H4 (cell line): Measurements from ENCODE around the gene CX3CR1. TPM values are rescaled to one million over a fixed set of nuclear protein-coding genes. Genes with fewer than 3 reads are reported as not detected.
"Not testable (repeated sequence)": the region's sequence is repeated elsewhere in the genome, so short reads cannot be mapped to it uniquely, and the experiment has no call there.

Source experiments
- DNase-seq: peaks from one replicate; pipeline ENCODE4 v3.0.0-alpha.2; 2015; ENCODE audit warnings: low spot score
- total RNA-seq: library from RNA; depleted of rRNA; stranded (reverse); fragments of >200 nt; shearing (Covaris generic); gene quantifications from 2 replicates; pipeline ENCODE4 v1.2.3, GENCODE V29; 2014; rRNA removed

CX3CR1 gene, protein sequence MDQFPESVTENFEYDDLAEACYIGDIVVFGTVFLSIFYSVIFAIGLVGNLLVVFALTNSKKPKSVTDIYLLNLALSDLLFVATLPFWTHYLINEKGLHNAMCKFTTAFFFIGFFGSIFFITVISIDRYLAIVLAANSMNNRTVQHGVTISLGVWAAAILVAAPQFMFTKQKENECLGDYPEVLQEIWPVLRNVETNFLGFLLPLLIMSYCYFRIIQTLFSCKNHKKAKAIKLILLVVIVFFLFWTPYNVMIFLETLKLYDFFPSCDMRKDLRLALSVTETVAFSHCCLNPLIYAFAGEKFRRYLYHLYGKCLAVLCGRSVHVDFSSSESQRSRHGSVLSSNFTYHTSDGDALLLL
- not detected in 2 replicates for total RNA-seq

DNA sequence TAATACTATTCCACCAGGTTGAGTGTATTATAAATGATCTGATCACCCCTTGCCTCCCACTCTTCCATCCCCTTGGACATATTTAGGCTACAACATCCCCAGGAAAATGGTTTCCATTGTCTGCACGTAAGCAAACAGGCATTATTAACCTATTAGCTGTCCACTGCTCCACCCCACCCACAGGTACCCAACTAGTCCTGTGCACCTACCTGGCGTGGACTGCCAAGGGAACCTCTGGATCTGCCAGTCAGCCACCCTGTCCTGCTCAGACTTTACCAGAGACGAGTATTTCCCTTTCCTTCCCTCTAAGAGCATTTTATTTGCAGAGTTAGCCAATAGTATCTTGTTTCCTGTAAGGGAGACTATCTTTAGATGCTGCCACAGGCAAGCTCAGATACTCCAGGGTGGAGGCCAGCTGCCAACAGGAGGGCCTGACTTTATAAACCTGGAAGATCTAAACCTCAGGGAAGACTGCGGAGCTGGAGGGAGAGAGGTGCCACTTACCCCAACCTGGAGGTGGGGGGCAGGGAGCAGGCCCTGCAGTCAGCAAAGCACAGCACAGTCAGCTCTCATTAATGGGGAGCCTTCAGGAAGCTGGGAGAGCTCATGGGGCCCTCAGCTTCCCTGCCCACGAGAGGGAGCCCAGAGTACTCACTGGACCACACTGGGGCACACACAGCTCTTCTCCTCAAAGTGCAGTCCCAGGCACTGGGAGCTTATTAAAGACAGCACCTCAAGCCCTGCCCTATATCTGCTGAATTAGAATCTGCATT is at the start of gene CX3CR1:
Gene CX3CR1 (minus strand): TSS at position 292 of the 773 bp plus-strand sequence. CDS start 13,527 bp downstream, outside the sequence.
- DNase-seq, result no peak

DNA sequence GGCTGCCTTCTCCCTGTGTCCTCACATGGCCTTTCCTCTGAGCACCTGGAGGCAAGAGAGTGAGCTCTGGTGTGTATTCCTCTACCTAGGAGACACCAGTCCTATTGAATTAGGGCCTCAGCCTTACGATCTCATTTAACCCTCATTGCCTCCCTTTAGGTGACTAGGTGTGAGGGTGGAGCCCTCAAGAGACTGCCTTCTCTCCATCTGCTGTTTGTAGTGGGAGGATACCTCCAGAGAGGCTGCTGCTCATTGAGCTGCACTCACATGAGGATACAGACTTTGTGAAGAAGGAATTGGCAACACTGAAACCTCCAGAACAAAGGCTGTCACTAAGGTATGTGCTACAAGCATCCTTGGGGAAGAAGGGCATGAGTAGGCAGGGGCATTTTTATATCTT is 49.7 kb upstream of the CX3CR1 start, which contains the start of gene CCR8:
Gene CCR8 (plus strand): TSS at position 217 of the 400 bp plus-strand sequence. CDS start 2,623 bp downstream, outside the sequence.
- no peak for DNase-seq

DNA sequence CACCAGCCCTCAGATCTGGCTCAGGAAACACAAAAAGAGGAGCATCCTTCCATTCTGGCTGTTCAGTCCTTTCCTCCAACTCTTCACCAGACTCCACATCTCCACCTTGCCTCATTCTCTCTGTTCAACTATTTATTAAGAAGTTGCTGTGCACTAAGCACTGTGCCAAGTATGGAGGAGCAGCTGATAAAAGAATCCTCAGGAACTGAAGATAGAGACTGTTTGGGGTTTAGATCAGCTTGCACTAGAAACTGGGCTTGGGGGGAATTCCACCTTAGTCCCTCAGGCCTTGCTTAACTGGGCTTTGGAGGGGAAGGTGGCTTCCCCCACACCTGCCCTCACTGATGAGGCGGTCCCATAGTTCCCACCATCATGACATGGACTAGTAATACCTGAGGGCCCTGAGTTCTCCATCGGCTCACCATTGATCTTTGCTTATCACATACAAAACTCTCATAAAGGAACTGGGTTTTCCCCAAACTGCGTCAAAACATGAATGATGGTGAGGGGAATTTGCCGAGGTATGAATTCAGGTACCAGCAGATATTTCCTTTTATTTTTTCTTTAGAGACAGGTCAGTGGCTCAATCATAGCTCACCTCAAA is 48.0 kb upstream of the CX3CR1 start:
- DNase-seq, result no peak

DNA sequence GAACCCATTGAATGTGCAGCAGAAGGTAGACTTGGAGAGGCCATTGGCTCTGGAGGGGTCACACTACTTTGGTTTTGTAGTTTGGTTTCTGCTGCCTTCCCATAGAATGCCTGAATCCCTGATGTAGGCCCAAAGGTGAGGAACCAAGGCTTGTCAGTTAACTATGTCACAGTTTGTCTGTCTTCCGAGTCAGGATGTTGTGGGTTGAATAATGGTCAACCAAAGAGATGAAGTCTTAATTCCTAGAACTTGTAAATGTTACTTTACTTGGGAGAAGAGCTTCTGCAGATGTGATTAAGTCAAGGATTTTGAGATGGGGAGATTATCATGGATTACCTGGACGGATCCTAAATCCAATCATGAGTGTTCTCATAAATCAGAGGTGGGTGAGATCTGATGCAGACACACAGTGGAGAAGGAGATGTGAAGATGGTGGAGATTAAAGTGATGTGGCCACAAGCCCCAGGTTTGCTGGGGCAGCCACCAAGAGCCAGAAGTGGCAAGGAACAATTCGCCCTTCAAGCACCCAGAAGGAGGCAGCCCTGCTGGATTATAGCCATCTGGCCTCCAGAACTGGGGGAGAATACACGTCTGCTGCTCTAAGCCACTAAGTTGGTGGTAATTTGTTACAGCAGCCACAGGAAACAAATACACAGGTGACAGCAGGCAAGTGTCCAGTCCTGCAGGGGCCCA is 47.4 kb upstream of the CX3CR1 start:
- no peak for DNase-seq

DNA sequence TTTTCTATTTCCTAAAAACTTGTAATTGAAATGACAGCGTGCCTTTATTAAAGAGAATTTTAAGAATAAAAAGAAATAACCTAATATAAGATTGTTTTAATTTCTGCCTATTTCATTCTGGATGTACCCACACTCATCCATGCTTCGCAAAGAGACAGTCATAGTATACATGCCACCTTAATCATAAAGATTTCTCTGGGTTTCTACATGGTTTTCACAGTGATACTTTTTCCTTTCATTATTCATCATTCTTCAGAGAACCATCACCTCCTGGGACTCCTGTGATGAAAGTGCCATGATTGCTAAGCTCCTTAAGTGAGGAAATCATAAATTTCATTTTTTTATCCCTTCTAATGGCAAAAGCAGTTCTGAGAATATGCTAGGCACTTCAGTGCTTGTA is 45.4 kb upstream of the CX3CR1 start:
- DNase-seq, result no peak

DNA sequence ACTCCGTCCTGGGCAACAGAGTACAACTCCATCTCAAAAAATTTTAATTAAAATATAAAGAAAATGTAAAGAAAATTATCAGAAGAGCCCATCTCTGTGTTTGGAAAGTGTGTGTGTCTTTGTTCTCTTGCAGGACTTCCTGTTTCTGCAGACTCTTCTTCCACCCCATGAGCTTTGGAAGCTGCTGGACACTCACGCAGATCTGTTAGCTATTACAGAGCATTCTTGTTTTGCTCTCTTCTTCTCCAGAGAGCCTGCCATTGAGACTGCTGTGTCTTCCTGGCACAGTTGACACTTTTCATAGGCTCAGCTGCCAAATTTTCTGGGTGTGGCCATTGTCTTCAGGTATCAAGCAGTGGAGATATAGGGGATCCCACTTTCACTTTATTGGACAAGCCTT is 43.7 kb upstream of the CX3CR1 start:
- no peak for DNase-seq

DNA sequence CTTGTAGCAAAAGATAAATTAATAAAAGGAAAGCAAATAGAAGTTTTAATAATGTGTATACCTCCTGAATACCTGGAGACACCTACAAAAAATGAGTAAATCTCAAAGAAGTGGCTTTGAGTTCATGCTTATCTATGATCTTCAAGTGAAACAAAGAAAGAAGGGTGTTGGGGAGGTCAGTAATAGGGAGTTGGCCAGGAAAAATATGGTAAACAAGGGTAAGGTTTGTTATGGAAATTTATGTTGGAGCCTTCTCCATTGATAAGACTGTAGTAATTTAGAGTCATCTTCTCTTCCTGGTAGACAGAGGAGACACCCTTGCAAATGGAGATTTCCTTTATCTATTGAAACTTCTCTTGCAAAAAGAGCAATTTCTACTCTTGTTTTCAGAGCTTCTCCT is 43.1 kb upstream of the CX3CR1 start:
- DNase-seq, result no peak

DNA sequence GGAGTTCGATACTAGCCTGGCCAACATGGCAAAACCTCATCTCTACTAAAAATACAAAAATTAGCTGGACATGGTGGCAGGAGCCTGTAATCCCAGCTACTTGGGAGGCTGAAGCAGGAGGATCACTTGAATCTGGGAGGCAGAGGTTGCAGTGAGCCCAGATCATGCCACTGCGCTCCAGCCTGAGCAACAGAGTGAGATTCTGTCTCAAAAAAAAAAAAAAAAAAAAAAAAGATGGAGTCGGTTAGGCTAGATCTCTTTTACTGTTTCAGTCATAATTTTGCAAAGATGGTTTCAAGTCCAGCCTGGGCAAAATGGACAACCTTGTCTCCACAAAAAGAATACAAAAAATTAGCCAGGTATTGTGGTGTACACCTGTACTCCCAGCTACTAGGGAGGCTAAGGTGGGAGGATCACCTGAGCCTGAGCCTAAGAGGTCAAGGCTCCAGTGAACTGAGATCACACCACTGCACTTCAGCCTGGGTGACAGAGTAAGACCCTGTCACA is 42.4 kb upstream of the CX3CR1 start:
- DNase-seq, result not testable (repeated sequence)

DNA sequence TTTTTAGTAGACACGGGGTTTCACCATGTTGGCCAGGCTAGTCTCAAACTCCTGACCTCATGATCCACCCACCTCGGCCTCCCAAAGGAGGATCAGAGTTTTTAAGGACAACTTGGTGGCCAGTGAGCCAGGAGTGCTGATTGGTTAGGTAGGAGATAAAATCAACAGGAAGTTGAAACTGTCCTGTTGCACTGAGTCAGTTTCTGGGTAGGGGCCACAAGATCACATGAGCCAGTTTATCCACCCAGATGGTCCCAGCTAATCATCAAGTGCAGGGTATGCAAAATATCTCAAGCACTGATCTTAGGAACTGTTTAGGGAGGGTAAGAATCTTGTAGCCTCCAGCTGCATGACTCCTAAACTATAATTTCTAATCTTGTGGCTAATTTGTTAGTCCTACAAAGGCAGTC is 41.7 kb upstream of the CX3CR1 start:
- DNase-seq, result not testable (repeated sequence)

DNA sequence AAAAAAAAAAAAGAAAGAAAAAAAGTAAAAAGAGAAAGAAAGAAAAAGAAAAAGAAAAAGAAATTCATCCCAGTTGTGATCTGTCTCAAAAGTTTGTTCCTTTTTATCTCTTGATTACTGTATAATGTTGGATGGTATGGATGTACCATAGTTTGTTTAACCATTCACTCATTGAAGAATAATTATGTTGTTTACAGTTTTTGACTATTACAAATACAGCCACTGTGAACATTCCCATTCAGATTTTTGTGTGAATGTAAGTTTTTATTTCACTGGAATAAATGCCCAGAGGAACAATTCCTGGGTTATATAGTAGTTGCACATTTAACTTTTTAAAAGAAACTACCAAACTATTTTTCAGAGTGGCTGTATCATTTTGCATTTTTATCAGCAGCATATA is 39.4 kb upstream of the CX3CR1 start:
- DNase-seq, result no peak

DNA sequence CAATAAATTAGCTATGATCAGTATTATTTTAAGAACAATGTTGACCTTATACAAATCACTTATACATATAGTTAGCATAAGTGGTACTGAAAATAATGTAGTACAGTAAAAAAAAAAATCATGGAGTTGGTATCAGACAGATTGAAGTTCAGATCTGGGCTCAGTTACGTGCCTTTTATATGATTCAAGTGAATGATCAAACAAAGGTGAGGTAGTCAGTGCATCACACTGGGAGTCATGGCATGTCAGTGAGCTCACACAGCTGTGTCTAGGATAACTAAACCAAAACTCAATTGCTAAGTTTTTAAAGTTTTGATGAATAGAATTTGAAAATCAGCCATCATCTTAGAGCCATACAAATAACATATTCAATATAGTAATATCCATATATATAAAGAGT is 38.5 kb upstream of the CX3CR1 start:
- no peak for DNase-seq

DNA sequence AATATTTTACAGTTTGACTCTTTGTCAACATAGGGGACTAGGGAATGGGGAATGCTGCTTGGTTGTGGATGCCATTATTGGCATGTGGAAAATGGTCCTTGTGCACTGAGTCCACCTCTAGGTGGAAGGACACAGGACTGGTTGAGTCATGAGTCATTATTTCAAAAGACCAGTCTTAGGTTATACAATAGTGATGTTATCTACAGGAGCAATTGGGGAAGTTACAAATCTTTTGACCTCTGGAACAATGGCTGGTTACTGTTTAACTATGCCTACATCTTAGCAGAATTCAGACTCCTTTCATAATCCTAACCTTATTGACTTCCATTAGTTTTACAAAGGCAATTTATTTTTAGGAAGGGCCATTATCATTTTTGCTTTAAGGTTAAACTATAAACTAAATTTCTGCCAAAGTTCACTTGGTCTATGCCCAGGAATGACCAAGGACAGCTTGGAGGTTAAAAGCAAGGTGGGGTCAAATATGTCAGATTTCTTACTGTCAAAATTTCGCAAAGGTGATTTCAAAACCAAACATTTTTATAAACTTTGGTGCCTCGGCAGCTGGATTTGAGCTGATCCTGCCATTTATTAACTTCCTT is 37.8 kb upstream of the CX3CR1 start:
- no peak for DNase-seq

DNA sequence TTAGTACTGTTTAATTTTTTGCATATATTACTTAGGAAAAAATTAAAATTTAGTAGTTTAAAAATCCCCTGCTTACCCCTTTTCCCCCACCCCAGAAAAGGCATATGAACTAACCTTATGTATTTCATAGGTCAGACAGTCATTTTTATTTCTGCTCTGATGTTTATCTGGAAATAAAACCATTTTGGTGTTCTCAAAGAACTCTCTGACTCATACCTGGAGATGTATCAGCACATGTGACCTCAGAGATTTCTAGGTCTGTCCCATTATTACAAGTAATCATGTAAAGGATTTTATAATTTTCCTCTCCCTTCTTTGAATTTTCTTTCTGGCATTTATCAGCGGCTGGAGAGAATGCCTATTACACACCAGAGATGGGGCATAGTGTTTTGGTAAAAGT is 35.6 kb upstream of the CX3CR1 start:
- no peak for DNase-seq

DNA sequence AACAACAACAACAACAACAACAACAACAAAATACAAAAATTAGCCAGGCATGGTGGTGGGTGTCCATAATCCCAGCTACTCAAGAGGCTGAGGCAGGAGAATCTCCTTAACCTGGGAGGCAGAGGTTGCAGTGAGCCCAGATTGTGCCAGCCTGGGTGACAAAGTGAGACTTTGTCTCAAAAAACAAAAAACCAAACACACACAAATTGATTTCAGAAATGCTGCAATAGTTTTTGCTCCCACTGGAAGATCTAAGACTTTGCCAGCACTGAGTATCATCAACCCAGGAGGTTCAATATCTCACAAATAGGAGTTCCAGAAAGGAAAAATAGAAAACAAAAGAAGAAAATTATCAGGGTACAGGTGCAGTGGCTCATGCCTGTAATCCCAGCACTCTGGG is 33.5 kb upstream of the CX3CR1 start:
- DNase-seq, result no peak

DNA sequence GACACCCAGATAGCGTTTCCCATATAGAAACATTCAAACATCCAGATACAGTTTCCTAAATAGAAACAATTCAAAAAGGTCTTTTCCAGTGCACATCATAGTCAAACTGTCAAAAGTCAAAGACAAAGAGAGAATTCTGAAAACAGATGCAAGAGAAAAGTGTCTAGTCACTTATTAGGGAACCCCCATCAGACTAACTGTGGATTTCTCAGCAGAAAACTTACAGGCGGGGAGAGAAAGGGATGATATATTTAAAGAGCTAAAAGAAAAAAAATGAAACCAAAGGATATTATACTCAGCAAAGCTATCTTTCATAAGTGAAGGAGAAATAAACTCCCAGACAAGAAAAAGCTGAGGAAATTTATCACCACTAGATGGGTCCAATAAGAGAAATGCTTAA is 22.3 kb upstream of the CX3CR1 start:
- no peak for DNase-seq

DNA sequence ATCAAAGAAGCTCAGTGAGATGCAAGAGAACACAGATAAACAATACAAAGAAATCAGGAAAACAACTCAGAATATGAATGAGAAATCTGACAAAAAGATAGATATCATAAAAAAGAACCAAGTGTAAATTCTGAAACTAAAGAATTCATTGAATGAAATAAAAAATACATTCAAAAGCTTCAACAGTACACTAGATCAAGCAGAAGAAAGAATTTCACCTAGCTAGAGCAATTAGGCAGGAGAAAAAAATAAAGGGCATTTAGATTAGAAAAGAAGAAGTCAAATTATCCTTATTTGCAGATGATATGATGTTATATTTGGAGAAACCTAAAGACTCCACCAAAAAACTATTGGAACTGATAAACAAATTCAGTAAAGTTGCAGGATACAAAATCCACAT is 19.4 kb upstream of the CX3CR1 start:
- no peak for DNase-seq

DNA sequence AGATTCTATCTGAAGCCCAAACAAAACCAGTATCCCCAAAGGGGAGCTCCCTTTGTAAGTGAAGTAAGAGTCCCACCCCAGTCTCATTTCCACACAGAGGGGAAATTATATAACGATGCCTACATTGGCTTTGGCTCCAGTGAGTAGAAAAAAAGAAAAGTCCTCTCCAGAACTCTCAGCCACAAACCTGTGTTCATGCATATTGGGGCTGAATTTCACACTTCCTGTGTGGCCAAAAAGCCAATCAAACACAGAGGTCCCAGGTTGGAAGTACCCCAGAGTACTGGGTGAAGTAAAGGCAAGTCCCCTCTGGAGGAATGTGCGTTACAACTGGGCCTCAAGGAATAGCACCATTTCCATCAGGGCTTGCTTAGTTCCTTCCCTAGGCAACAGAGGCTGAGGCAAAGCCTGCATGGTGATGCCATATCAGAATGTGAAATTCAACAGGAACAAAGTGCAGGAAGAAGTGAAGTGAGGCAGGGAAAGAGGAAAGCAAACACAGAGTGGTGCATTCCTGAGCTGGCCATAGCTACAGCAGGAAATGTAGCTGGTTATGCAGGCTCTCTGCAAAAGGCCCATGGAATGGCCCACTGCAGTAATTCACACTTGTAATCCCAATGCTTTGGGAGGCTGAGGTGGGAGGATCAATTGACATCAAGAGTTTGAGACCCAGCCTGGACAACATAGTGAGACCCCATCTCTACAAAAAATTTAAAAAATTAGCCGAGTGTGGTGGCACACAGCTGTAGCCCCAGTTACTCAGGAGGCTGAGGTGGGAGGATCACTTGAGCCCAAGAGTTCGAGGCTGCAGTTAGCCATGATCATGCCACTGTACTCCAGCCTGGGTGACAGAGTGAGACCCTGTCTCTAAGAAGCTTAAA is 16.6 kb upstream of the CX3CR1 start:
- no peak for DNase-seq

DNA sequence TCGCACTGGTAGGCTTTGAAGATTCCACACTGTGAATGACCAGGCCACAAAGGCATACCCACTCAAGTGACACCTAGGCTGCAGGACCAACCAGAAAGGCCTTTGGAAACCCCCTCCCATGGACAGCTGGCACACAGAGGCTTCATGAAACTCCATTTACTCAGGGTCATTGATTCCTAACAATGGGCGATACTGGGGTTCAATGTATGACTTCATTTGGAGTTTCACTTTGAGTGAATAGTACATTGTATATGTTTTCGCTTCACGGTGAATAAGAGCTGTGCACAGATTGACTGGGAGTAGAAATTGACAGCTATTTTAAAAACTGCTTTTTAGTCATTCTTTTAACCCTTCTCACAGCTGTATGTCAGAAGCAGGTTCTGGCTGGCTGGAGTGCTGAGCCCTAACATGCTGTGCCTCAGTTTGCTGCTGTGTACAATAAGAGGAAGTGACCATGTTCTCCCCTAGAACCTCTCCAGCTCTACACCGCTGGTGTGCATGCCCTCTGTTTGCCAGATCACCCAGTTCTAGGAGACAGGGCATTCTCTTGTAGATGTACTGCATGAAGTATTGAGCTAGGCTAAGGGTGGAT is 15.4 kb upstream of the CX3CR1 start:
- no peak for DNase-seq

DNA sequence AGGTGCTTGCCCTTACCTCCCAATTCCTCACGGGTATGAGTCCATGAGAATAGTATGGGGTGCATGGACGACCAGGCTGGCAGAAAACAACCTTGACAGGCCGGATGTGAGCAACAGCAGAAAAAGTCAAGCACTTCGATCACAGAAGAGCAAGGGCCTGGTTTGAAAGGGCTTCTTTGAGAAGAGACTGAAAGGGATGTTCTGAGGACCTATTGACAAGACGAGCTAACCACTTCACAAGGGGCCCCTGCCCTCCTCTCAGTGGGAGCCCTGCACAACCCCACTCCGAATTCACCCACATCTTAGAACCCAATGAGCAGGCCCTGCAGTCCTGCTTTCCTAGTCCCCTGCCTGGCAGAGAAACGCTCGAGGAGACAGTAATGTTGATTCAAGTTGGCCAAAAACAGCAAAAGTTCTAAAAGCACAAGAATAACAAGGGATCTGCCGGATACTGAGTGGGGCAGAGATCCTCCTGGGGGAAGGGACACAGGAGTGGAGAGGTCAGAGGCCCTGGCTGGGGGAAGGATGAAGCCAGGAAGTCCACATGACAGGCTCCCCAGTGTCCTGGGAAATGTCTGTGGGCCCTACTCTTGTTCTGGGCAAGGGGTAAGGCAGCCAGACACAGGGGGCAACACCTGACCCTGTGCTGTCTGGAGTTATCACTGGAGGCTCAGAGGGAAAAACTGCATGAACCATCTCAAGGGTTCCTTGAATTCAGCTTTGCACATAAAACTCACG is 14.8 kb upstream of the CX3CR1 start:
- no peak for DNase-seq
